Measurements from ENCODE around the gene CHD5. TPM values are rescaled to one million over a fixed set of nuclear protein-coding genes. Genes with fewer than 3 reads are reported as not detected.

Gene CHD5
- total and polyA plus RNA-seq, 9 donors, result 0.09 to 0.26 (median 0.19) TPM

- Histone ChIP-seq H3K9me3 (replicated peaks; ENCODE audit: control insufficient read depth, low read depth, low read length) (no peaks in the 10 kb centered on the region), H3K36me3 (ENCODE audit: control insufficient read depth, insufficient read depth, low read length) (no peaks in the 10 kb centered on the region), H3K27me3 (ENCODE audit: control insufficient read depth, insufficient read depth, low read length) (peaks cover 6% of the 10 kb centered on the region), H3K4me1 (ENCODE audit: control insufficient read depth, insufficient read depth, low read length) (no peaks in the 10 kb centered on the region), H3K27ac (ENCODE audit: low read length) (no peak overlapping the region), H3K4me3 (ENCODE audit: low read length) (no peak overlapping the region)
- no peak for DNase-seq
- WGBS (ENCODE audit: insufficient coverage), result 93% methylated on average over 22 of the region's 26 CpGs
Measured at GRCh38 chr1:6154525-6155319, 25.4 kb downstream of the CHD5 start.

GRCh38 chr1:6152882-6153281 is 27.2 kb downstream of the CHD5 start:
- no peak overlapping the region for H3K4me3 ChIP-seq (ENCODE audit: low read length)
- no peak overlapping the region for H3K27ac ChIP-seq (ENCODE audit: low read length)
- no peak for DNase-seq
- H3K27me3 ChIP-seq (ENCODE audit: control insufficient read depth, insufficient read depth, low read length), result peaks cover 18% of the 10 kb centered on the region
- H3K9me3 ChIP-seq (replicated peaks; ENCODE audit: control insufficient read depth, low read depth, low read length), result no peaks in the 10 kb centered on the region
- no peaks in the 10 kb centered on the region for H3K36me3 ChIP-seq (ENCODE audit: control insufficient read depth, insufficient read depth, low read length)
- peaks cover 2% of the 10 kb centered on the region for H3K4me1 ChIP-seq (ENCODE audit: control insufficient read depth, insufficient read depth, low read length)
- WGBS (ENCODE audit: insufficient coverage), result 20% methylated on average over 1 of the region's 7 CpGs

DNA sequence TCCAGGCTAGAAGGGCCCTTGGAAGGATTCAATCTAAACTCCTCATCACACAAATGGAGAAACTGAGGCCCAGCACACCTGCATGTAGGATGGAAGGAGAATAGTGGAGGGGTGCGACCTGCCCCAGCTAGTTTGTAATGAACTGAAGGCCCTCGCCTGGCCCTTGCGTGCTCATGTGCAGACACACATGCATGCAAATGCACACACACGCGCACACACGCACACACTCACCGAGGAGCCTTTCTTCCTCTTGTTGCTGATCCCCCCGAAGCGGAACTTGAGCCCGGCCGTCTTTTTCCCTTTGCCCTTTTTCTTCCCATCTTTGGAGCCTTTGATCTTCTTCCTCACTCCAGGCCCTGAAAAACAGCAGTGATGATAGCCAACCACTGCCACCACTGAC is 27.9 kb downstream of the CHD5 start:
- no peaks in the 10 kb centered on the region for H3K36me3 ChIP-seq (ENCODE audit: control insufficient read depth, insufficient read depth, low read length)
- H3K4me3 ChIP-seq (ENCODE audit: low read length), result no peak overlapping the region
- H3K27me3 ChIP-seq (ENCODE audit: control insufficient read depth, insufficient read depth, low read length), result peaks cover 25% of the 10 kb centered on the region
- H3K27ac ChIP-seq (ENCODE audit: low read length), result no peak overlapping the region
- no peaks in the 10 kb centered on the region for H3K9me3 ChIP-seq (replicated peaks; ENCODE audit: control insufficient read depth, low read depth, low read length)
- DNase-seq, result no peak
- 38% methylated on average over 10 of the region's 11 CpGs for WGBS (ENCODE audit: insufficient coverage)
- peaks cover 2% of the 10 kb centered on the region for H3K4me1 ChIP-seq (ENCODE audit: control insufficient read depth, insufficient read depth, low read length)

DNA sequence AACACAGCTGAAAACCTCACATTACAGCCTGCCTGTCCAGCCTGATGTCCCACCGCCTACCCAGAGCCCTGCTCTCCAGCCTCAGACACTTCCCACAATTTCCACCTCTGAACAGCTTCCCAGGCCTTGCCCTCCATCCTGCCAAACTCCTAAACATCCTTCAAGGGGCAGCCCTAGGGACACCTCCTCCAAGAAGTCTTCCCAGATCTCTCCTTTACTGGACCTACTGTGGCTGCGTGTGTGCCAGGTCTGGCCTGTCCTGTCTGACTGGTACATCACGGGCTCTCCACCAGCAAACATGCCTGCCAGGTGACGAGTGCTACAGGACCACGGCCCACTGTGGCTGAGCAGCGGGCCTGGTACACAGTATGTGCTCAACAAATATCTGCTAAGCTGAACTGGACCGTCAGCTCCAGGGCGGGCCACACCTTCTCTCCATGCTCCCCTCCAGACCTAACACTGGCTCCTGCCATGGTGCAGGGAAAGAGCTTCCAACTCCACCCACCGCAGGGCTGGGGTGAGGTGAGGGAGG is 28.8 kb downstream of the CHD5 start:
- no peaks in the 10 kb centered on the region for H3K9me3 ChIP-seq (replicated peaks; ENCODE audit: control insufficient read depth, low read depth, low read length)

DNA sequence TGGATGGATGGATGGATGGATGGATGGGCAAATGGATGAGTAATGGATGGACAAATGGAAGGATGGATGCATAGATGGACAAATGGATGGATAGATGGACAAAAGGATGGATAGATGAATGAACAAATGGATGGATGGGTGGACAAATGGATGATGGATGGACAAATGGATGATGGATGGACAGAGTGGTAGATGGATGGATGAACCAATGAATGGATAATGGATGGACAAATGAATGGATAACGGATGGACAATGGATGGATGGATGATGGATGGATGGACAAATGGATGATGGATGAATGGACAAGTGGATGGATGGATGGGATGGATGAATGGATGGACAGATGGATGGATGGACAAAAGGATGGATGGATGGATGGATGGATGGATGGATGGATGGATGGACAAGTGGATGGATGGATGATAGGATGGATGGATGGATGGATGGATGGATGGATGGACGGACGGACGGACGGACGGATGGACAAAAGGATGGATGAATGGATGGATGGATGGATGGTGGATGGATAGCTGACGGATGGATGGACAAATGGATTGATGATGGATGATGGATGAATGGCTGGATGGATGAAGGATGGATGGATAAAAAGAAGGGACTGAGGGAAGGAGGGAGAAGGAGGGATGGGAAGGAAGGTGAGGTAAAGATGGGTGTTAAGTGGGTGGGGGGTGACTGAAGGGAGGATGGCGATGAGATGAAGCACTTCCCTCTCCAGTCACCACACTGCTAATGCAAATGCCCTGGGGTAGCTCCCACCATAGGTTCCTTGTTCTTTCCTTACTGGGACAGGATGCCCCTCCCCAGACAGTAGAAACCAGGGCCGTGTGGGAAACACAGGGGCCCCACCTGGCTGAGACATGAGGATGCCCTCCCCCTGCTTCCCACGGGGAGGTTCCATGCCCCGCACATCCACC is 29.8 kb downstream of the CHD5 start:
- no peak overlapping the region for H3K27ac ChIP-seq (ENCODE audit: low read length)
- peaks cover 7% of the 10 kb centered on the region for H3K4me1 ChIP-seq (ENCODE audit: control insufficient read depth, insufficient read depth, low read length)
- WGBS (ENCODE audit: insufficient coverage), result 65% methylated on average over 9 of the region's 11 CpGs
- no peaks in the 10 kb centered on the region for H3K9me3 ChIP-seq (replicated peaks; ENCODE audit: control insufficient read depth, low read depth, low read length)
- no peak overlapping the region for H3K4me3 ChIP-seq (ENCODE audit: low read length)
- no peaks in the 10 kb centered on the region for H3K36me3 ChIP-seq (ENCODE audit: control insufficient read depth, insufficient read depth, low read length)
- peaks cover 27% of the 10 kb centered on the region for H3K27me3 ChIP-seq (ENCODE audit: control insufficient read depth, insufficient read depth, low read length)
- no peak for DNase-seq

More for the DNA sequence above, 28.8 kb downstream of the CHD5 start:
- DNase-seq, result no peak
- peaks cover 2% of the 10 kb centered on the region for H3K4me1 ChIP-seq (ENCODE audit: control insufficient read depth, insufficient read depth, low read length)
- WGBS (ENCODE audit: insufficient coverage), result 80% methylated on average over 6 of the region's 9 CpGs
- H3K27ac ChIP-seq (ENCODE audit: low read length), result no peak overlapping the region
- H3K4me3 ChIP-seq (ENCODE audit: low read length), result no peak overlapping the region
- no peaks in the 10 kb centered on the region for H3K36me3 ChIP-seq (ENCODE audit: control insufficient read depth, insufficient read depth, low read length)
- peaks cover 27% of the 10 kb centered on the region for H3K27me3 ChIP-seq (ENCODE audit: control insufficient read depth, insufficient read depth, low read length)

- Histone ChIP-seq H3K27ac (ENCODE audit: low read length) (no peak overlapping the region), H3K4me1 (ENCODE audit: control insufficient read depth, insufficient read depth, low read length) (peaks cover 14% of the 10 kb centered on the region), H3K27me3 (ENCODE audit: control insufficient read depth, insufficient read depth, low read length) (peaks cover 27% of the 10 kb centered on the region), H3K4me3 (ENCODE audit: low read length) (no peak overlapping the region), H3K9me3 (replicated peaks; ENCODE audit: control insufficient read depth, low read depth, low read length) (no peaks in the 10 kb centered on the region), H3K36me3 (ENCODE audit: control insufficient read depth, insufficient read depth, low read length) (no peaks in the 10 kb centered on the region)
- WGBS (ENCODE audit: insufficient coverage), result 96% methylated on average over 1 of the region's 1 CpG
- no peak for DNase-seq
Measured at GRCh38 chr1:6149597-6149996, 30.5 kb downstream of the CHD5 start.

- peaks cover 27% of the 10 kb centered on the region for H3K27me3 ChIP-seq (ENCODE audit: control insufficient read depth, insufficient read depth, low read length)
- no peak overlapping the region for H3K27ac ChIP-seq (ENCODE audit: low read length)
- 4% methylated on average over 29 of the region's 53 CpGs for WGBS (ENCODE audit: insufficient coverage)
- H3K4me3 ChIP-seq (ENCODE audit: low read length), result no peak overlapping the region
- no peaks in the 10 kb centered on the region for H3K36me3 ChIP-seq (ENCODE audit: control insufficient read depth, insufficient read depth, low read length)
- peak; percentile 9 for DNase-seq
- no peaks in the 10 kb centered on the region for H3K9me3 ChIP-seq (replicated peaks; ENCODE audit: control insufficient read depth, low read depth, low read length)
- peaks cover 20% of the 10 kb centered on the region for H3K4me1 ChIP-seq (ENCODE audit: control insufficient read depth, insufficient read depth, low read length)
Measured at GRCh38 chr1:6148497-6149241, 31.5 kb downstream of the CHD5 start.

- no peaks in the 10 kb centered on the region for H3K36me3 ChIP-seq (ENCODE audit: control insufficient read depth, insufficient read depth, low read length)
- no peak for DNase-seq
- 78% methylated on average over 24 of the region's 24 CpGs for WGBS (ENCODE audit: insufficient coverage)
- no peaks in the 10 kb centered on the region for H3K9me3 ChIP-seq (replicated peaks; ENCODE audit: control insufficient read depth, low read depth, low read length)
- H3K4me1 ChIP-seq (ENCODE audit: control insufficient read depth, insufficient read depth, low read length), result peaks cover 20% of the 10 kb centered on the region
- no peak overlapping the region for H3K27ac ChIP-seq (ENCODE audit: low read length)
- H3K4me3 ChIP-seq (ENCODE audit: low read length), result no peak overlapping the region
- peaks cover 22% of the 10 kb centered on the region for H3K27me3 ChIP-seq (ENCODE audit: control insufficient read depth, insufficient read depth, low read length)
Measured at GRCh38 chr1:6145864-6146410, 34.2 kb downstream of the CHD5 start.

DNA sequence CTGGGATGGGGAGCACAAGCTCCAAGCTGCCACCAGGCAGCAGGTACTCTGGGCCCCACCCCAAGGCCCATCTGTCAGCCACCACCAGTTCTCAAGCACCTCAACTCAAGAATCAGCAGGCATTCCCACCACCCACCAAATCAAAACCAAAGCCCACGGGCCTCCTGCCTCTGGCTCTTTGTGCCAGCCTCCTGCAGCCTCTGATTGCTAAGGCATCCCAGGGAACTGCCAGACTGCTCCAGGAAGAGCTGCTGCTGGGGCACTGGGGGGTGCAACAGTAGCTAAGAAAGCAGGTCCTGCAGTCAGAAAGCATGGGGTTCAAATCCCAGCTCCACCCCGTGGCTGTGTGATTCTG is 34.7 kb downstream of the CHD5 start:
- H3K36me3 ChIP-seq (ENCODE audit: control insufficient read depth, insufficient read depth, low read length), result no peaks in the 10 kb centered on the region
- no peak for DNase-seq
- H3K4me1 ChIP-seq (ENCODE audit: control insufficient read depth, insufficient read depth, low read length), result peaks cover 20% of the 10 kb centered on the region
- no peaks in the 10 kb centered on the region for H3K9me3 ChIP-seq (replicated peaks; ENCODE audit: control insufficient read depth, low read depth, low read length)
- peaks cover 22% of the 10 kb centered on the region for H3K27me3 ChIP-seq (ENCODE audit: control insufficient read depth, insufficient read depth, low read length)
- whole genome bisulfite sequencing (ENCODE audit: insufficient coverage), result 60% methylated on average over 1 of the region's 2 CpGs
- H3K4me3 ChIP-seq (ENCODE audit: low read length), result no peak overlapping the region
- H3K27ac ChIP-seq (ENCODE audit: low read length), result no peak overlapping the region

Measured in muscle of leg (tissue), 11 donors.